HG03442 (cell line): ENCODE results near the gene CD1D.
"Not testable (repeated sequence)": the region's sequence is repeated elsewhere in the genome, so short reads cannot be mapped to it uniquely, and the experiment has no call there.

Experiments
- ATAC-seq: cut with Tn5 transposase; IDR thresholded peaks from one replicate; pipeline ENCODE4 v1.9.1; 2021; ENCODE audit warnings: mild to moderate bottlenecking, moderate library complexity; ENCODE audit not compliant: unreplicated experiment

CD1D gene

DNA sequence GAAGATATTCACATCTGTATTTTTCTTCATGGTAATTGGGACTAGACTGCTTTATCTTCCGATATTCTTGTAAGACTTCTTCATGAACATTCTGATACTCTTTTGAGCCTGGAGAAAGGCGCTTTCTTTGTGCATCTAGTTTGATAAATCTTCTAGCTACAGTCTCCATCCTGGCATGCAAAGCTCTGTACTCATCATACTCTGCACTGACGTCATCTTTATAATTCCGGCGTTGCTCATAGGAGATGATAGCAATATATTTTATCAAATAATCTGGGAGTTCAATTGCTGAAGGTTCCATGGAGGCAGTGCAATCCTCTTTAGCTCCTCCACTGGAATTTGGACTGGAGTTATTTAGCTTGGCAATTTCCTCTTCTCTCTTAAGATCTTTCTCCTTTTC lies 4.8 kb upstream of the CD1D start:
- ATAC-seq, result not testable (repeated sequence)

DNA sequence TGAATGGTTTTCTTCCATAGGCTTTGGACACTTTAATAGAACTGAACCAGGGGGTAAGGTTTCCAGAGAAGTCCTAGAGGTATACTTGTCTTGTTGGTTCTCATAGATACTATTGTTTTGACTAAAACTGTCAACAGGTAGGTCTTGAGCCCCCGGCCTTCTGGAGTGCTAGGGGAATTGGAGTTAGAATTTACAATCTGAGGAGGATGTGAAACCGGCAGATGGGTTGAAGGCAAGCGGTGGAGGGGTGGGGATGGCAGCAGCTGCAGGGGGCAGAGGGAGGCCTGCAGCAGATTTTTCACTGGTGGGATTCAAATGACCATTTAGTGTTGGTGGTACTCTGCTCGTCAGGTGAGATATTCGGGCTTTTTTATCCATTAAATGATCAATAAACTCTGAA lies 4.3 kb upstream of the CD1D start:
- no peak for ATAC-seq

DNA sequence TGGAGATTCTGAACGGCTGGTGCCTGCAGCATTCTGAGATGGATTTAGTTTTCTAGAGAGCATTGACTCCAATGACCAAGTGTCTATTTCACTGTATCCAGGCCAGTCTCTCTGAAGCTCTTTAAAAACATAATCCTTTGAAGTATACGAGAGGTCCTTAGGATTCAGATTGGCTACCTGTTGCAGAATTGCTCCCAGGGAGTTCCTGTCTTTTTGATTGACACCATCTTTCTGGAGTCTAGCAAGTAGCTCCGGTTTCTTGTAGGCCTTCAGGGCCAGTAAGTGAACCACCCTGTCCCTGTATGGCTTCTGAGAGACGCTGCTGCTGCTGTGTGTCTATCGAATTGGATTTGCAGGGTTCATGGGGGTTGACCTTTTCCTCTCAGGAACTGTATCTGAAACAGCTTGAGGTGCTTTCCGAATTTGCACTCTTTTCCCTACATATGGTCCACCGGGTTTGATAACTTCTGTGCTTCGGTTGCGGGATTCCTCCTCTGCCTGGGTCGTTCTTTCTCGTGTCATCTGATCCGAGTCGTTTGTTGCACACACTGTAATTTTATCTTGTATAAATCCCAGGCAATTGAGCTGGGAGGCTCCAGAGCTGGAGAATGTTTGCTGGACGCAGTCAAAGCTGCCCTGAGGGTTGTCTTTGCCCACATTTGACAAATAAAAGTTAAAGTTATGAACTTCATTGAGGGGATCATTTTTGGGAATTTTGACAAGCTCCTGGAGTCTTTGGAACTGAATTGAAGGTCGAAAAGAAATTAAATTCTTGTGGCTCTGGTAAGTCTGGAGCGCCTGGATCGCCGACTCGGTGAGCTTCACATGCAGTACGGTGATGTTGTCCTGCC lies 3.6 kb upstream of the CD1D start:
- ATAC-seq, result not testable (repeated sequence)

DNA sequence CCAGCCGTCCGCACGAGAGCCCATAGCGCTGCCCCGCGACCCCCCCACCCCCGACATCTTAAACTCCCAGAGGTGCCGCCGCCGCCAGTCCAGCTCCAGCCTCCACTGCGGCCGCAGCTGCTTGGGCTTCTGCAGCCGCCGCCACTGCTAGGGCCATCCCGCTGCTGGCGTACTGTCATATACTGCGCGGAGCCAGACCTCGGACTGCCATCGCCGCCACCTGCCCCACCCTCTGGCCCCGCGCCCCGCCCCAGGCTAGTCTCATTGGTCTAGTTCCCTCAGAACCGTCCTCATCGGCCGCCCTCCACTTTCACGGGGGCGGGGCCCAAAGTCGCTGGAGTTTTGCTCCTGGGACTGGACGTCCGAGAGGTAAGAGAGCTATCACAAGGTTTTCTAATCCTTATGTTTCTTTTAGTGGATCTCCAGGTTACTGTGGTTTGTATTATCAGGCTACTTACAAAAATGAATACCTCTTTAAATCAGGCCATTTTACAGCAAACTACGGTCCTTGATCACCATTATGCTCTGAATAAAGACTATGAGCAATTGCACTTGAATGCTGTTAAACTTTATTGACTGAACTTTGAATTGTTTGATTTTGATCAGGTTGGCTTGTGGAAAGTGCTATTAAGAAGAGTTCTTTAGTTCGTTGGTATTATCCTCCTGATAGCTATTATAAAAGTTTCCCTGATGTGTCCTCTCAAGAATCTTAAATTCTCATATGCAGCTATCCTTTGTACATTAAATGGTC lies 2.8 kb upstream of the CD1D start:
- no peak for ATAC-seq

DNA sequence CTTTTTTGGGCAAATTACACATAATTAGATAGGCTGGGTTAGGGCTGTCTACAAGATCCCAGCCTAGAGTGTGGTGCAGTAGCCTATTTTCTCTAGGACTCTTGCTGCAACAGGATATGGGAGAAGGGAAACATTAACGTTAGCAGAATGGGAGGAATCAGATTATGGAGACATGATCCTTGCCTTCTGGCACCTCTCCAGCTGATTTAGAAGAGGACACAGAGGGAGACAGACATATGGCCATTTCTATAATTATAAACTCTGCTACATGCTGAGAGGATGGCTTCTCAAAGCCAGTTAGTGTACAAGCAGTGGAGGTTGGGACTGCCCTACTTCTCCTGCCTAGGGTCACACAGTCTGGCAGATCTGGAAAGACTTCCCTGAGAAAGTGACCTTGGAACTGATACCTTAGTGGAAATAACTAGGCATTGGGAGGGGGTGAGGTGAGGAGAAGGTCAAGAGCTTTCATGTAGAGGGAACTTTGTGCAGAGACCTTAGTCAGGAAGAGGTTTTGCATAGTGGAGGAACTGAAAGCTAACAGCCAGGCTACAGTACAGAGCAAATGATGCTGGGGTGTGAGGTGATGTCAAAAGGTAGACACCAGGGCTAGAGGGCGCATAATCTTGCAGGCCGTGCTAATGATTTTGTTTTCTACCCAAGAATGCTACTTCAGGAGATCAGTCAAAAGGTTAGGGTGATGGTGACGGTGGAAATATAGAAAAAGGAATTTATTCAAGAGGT lies 1.2 kb upstream of the CD1D start:
- peak; percentile 92 for ATAC-seq

DNA sequence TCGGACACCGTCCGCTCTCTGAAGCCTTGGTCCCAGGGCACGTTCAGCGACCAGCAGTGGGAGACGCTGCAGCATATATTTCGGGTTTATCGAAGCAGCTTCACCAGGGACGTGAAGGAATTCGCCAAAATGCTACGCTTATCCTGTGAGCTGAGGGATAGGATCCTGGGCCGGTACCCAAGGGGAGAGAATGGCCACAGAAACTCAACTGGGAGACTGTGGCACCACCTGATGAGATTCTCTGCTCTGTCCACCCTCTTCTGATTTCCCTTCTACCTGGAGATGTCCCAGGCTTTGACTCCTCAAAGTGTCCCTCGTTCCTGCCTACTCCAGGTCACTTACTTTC lies 855 bp downstream of the CD1D start:
- no peak for ATAC-seq

DNA sequence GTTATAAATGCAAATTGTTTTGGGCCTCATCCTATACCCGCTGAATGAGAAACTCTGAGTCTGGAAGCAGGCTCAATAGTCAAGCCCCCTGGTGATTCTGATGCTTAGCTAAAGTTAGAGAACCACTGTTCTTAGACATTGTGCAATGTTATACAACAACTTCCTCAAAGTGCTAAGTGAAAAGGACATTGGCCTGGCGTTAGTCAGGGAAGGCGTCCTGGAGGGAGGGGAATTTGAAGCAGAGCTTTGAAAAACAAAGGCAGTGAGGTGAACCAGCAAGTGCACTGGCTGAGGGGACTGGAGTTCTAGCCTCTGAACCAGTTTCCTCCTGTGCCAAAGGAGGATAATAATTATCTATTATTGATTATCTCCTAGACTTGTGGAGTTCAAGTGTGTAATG lies 5.1 kb downstream of the CD1D start:
- no peak for ATAC-seq

DNA sequence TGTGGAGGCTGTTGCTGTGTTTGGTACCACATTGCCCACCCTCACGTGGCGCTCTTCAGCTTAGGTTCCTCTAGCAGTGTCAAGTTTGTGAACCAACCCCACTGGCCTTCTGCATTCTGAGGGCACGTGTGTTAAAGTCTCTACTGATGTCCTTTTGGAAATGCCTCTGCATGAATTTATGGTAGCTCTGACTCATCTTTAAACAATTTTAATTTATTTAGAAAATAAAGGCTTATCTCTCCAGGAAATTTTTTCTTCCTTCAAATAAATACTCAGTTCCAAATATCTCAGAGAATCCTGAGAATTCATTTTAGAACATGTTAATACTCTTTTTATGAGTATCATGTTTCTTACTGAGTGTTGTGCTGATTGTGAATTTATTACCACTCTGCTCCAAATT lies 5.5 kb downstream of the CD1D start:
- no peak for ATAC-seq

DNA sequence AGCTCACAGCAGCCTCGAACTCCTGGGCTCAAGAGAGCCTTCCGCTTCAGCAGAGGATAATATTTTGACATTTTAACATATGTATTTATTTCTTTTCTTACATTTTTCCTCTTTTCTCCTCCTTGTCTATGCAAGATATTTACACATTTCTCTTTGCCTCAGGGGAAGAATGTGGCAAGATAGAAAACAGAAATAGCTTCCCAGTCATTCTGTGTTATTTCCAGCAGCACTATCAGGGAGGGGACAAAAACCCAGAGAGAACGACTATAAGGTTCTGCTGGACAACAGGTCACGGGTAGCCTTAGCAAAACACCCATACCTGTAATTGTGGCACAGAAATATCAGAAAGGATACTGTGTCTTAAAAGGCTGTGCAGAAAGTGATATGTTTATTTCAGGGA lies 7.9 kb downstream of the CD1D start:
- no peak for ATAC-seq

DNA sequence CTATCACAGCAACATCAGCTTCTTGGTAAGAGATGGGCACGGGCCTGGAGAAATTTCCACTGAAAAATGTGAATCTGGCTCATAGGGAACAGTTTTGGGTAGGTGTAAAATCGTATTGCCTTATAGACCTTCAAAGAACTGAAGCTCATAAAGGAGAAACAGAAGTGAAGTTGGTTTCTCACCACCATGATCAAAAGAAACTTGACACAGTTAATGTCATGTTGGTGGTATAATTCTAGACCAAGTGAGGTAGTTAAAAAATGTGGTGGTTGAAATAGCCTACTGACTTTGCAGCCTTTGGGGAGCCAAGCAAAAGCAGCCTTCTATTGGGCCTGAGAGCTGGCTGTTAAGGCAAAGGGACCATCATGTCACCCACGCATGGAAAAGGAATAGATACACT lies 8.9 kb downstream of the CD1D start:
- ATAC-seq, result no peak

DNA sequence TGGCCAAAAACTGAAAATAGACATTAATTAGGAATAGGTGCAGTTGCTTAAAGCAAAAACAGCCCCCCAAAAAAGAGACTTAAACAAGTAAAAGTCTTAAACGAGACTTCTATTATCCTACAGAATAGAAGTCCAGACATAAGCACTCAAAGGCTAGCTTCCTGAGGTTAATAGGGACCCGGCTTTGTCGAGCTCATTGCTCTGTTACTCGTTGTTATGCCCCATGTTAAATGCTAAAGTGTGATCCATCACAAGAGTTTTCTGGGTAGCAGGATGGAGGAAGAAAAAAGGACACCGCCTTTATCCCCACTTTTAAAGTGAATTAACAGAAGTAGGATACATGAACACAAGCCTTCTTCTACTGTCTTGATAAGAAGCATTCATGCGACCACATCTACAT lies 10.6 kb downstream of the CD1D start:
- no peak for ATAC-seq

DNA sequence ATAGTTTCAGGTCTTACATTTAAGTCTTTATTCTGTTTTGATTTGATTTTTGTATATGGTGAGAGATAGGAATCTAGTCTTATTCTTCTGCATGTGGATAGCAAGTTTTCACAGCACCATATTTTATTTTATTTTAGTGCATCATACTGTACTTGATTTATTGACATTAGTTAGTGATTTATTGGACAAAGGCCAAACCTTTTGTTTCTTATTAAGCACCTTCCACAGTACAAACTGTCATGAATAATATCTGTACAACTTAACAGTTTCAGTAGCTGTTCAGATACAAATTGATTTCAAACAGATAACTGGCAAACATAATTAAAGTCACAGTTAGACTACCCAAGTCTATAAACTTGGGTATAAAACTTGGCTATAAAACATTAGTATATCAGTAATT lies 15.8 kb downstream of the CD1D start:
- ATAC-seq, result no peak

DNA sequence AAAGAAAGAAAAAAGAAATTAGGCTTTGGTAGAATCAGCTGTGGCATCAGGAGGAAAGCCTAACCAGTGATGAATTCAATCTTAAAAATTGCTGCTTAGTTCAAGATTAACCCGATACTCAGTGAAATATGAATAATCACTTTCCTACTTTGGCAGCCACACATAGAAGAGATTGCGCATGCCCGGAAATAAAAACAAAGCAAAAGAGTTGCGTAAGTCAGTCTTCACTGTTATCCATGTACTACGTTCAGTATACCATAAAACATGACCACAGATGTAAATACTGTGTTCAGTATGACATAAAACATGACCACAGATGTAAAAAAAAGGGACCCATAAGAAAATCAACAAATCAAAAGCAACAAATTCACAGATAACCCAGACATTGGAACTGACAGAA lies 19.2 kb downstream of the CD1D start:
- no peak for ATAC-seq

DNA sequence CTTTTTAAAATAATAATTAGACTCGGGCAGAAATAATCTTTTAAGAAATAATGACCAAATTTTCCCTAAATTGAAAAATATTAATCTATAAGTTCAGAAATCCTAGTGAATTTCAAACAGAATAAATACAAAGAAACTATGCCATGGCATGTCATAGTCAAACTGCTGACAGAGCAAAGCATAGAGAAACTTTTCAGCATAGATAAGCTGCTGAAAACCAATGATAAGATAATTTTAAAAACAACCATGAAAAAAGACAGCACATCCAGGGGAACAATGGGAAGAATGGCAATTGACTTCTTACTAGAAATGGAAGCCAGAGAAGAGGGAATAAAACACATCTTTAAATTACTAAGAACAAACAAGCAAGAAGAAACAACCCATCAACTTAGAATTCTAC lies 19.8 kb downstream of the CD1D start:
- no peak for ATAC-seq

DNA sequence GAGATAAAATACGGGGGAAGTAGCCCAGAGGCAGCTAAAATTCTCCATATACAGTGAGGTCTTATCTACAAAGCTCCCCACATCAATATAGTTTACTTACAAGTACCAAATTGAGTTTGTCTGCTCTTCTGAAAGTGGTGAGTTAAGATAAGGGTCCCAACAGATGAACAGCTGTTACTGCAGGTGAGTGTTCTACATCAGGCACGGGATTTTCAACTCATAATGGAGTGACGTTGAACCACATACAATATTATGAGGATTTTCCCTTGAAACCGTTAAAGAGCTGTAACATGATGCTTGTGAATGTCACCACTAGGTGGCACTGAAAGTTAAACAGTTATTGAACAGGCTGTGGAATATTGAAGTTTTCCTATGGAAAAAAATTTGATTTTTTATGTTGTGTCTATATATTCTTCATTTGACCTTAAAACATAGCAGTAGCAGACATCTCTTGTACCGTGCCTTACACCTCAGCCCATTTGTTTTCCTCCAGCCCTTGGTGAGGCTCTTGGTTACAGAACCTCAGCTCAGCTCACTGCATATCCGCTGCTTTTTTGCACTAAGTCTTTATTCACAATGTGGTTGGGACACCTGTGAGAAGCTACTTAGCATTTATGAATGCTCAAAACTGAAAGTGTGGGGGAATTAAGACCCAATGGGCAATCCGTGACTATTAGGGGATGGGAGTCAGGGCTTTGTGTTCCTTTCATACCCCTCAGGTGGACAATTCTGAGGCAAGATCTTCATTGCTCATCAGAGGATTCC lies 23.2 kb downstream of the CD1D start:
- ATAC-seq, result no peak

DNA sequence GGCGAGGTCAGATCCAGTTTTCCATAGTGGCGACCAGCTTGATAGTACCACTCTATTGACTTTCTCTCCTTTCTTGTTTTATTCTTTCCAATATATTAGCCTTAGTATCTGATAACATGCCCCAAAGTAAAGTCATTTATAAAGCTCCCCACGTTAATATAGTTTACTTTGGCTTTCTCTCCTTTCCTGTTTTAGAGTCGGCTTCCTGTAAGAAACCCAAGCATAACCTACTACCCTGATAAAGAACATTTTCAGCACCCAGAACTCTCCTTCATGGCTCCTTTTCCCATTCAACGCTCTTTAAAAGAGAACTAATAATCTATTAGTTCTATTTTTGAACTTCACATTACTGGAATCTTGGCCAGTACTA lies 23.7 kb downstream of the CD1D start:
- ATAC-seq, result no peak

DNA sequence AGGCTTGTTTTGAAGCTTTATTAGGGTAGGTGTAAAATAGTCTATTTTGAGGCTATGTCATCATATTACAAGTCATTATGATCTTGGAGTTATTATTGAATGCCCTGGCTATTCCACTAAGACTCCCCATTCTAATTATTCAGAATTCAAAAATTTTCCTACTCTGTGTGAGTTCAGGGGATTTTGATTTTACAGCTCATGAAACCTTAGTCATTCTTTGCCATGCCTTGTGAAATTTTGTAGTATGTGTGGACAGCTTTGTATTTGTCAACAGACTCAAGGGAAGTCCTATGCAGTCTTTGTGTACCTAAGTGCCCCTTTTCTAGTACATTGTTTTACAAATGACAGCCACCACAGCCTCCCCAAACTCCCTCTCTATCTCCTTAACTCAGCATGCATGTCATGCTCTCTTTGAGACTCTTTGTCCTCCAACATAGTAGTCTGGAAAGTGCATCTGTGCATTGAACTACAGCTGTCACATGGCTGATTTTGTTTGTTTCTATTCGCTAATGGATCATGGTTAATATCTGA lies 28.0 kb downstream of the CD1D start:
- ATAC-seq, result no peak

DNA sequence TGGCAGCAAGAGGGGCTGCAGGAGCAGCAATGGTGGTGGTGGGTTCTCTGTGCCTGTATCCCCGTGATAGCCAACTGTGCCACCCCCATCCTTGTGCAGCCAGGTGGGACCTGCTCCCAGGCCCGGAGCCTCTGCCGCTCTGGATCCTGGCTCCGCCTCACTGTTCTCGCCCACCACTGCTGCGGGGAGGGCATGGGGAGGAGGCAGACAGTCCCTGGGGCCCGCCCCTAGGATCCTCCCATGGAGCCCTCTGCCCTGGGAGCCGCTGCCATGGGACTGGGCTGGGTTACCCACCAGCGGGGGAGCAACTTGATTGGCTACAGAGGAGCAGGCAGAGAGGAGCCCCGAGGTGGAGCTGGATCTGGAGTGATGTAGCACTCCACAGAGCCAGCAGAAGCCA lies 31.6 kb downstream of the CD1D start:
- no peak for ATAC-seq

DNA sequence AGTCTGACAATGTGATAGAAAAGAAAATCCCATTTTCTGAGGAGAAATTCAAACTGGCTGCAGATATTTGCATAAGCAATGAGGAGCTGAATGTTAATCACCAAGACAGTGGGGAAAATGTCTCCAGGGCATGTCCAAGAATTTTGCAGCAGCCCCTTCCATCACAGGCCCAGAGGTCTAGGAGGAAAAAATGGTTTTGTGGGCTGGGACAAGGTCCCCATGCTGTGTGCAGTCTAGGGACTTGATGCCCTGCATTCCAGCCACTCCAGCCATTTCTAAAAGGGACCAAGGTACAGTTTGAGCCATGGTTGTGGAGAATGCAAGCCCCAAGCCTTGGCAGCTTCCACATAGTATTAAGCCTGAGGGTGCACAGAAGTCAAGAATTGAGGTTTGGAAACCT lies 42.8 kb downstream of the CD1D start:
- not testable (repeated sequence) for ATAC-seq

DNA sequence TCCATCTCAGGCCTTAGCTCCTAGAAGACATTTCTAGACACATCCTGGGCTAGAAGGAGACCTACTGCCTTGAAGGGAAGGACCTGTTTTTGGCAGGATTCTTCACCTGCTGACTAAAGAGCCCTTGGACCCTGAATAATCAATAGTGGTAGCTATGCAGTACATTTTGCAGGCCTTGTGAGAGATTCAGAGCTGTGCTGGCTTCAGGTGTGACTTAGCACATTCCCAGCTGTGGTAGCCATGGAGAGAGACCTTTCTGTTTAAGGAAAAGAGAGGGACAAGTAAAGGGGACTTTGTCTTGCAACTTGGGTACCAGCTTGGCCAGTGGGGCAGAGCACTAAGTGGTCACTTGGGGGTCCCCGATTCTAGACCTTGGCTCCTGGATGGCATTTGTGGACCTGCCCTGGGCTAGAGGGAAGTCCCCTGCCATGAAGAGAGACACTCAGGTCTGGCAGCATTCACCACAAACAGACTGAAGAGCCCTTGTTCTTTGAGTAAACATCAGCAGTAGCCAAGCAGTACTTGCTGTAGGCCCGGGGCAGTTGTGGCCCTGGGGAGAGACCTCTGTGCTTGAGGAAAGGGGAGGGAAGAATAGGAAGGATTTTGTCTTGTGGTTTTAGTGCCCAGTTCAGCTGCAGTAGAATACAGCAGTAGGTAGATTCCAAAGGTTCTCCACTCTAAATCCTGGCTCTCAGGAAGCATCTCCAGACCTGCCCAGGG lies 47.4 kb downstream of the CD1D start:
- no peak for ATAC-seq
